GM18861 (cell line): Measurements from ENCODE around the gene PPFIBP1.
"Not testable (repeated sequence)": the region's sequence is repeated elsewhere in the genome, so short reads cannot be mapped to it uniquely, and the experiment has no call there.

Source experiments
- ATAC-seq: cut with Tn5 transposase; IDR thresholded peaks from one replicate; pipeline ENCODE4 v1.9.1; 2021; ENCODE audit not compliant: unreplicated experiment

Gene PPFIBP1

GRCh38 chr12:27703720-27704452, 179.9 kb downstream of the PPFIBP1 start:
- ATAC-seq = peak; percentile 88

GRCh38 chr12:27705263-27705662, 181.3 kb downstream of the PPFIBP1 start:
- ATAC-seq = no peak

GRCh38 chr12:27707216-27707615, 183.2 kb downstream of the PPFIBP1 start:
- ATAC-seq = no peak

- ATAC-seq = no peak
Measured at GRCh38 chr12:27709212-27709931, 185.4 kb downstream of the PPFIBP1 start.

GRCh38 chr12:27709932-27710591, 186.1 kb downstream of the PPFIBP1 start:
- peak; percentile 24 for ATAC-seq

- peak; percentile 95 for ATAC-seq
Measured at GRCh38 chr12:27710592-27711316, 186.7 kb downstream of the PPFIBP1 start, which contains the start of gene MRPS35. TSS of gene MRPS35 (plus strand) at chr12:27710832. CDS start at chr12:27710844, 12 bp downstream.

- no peak for ATAC-seq
Measured at GRCh38 chr12:27711317-27711682, 187.3 kb downstream of the PPFIBP1 start.

GRCh38 chr12:27711967-27712366, 188.0 kb downstream of the PPFIBP1 start:
- no peak for ATAC-seq

- ATAC-seq = no peak
Measured at GRCh38 chr12:27723212-27723611, 199.2 kb downstream of the PPFIBP1 start.

GRCh38 chr12:27730097-27730588, 206.1 kb downstream of the PPFIBP1 start:
- no peak for ATAC-seq

GRCh38 chr12:27732281-27732680, 208.3 kb downstream of the PPFIBP1 start:
- ATAC-seq = peak; percentile 71

- ATAC-seq = no peak
Measured at GRCh38 chr12:27733052-27733656, 209.1 kb downstream of the PPFIBP1 start.

GRCh38 chr12:27733791-27734190, 209.8 kb downstream of the PPFIBP1 start:
- no peak for ATAC-seq

- not testable (repeated sequence) for ATAC-seq
Measured at GRCh38 chr12:27734321-27734720, 210.3 kb downstream of the PPFIBP1 start.

GRCh38 chr12:27743601-27744000, 219.6 kb downstream of the PPFIBP1 start:
- no peak for ATAC-seq
